AG09319 (cell line): ENCODE measurements around the gene LRRC27.

Source experiments
- DNase-seq: peaks from one replicate; pipeline ENCODE4 v3.0.0-alpha.2; 2010; ENCODE audit warnings: low read depth; ENCODE audit errors: extremely low read depth
- CTCF ChIP-seq: IDR thresholded peaks from 2 replicates; pipeline ENCODE4 v1.5.1; 2011; ENCODE audit warnings: low read depth, mild to moderate bottlenecking, inconsistent platforms, low read length, moderate library complexity

Gene LRRC27

GRCh38 chr10:132410779-132411532, 79.0 kb downstream of the LRRC27 start:
- TF ChIP-seq CTCF: no peak
- DNase-seq: no peak

- DNase-seq: no peak
- TF ChIP-seq CTCF: no peak
Measured at GRCh38 chr10:132411561-132412253, 79.7 kb downstream of the LRRC27 start.

- DNase-seq: no peak
- TF ChIP-seq CTCF: no peak
Measured at GRCh38 chr10:132412316-132413192, 80.6 kb downstream of the LRRC27 start.

- no peak for TF ChIP-seq CTCF
- no peak for DNase-seq
Measured at GRCh38 chr10:132413226-132414205, 81.5 kb downstream of the LRRC27 start.

- no peak for DNase-seq
- TF ChIP-seq CTCF: no peak
Measured at GRCh38 chr10:132414402-132415016, 82.5 kb downstream of the LRRC27 start.

- no peak for TF ChIP-seq CTCF
- DNase-seq: no peak
Measured at GRCh38 chr10:132415255-132415654, 83.3 kb downstream of the LRRC27 start.
